T-helper 2 cell treated with Interferon-gamma antibody and Interleukin-4, amounts not matched to agents 5 μg/mL and 100 μg/mL, for 36 hours (primary cell): ENCODE results near the gene NUP93.
A peak's percentile ranks its signal among the peaks of the same experiment; 100 is the strongest.
"Not testable (repeated sequence)": the region's sequence is repeated elsewhere in the genome, so short reads cannot be mapped to it uniquely, and the experiment has no call there.

Experiments
- DNase-seq: peaks from one replicate; pipeline ENCODE4 v3.0.0; 2021; ENCODE audit warnings: low spot score
- H3K27ac Mint-ChIP-seq: one replicate; pipeline ENCODE4 v1.8.0; 2021; ENCODE audit warnings: mild to moderate bottlenecking, mixed read lengths
- H3K27me3 Mint-ChIP-seq: one replicate; pipeline ENCODE4 v1.8.0; 2021; ENCODE audit warnings: low read depth, mixed read lengths
- H3K36me3 Mint-ChIP-seq: one replicate; pipeline ENCODE4 v1.8.0; 2021; ENCODE audit warnings: low read depth, mixed read lengths
- H3K4me1 Mint-ChIP-seq: one replicate; pipeline ENCODE4 v1.8.0; 2021; ENCODE audit warnings: low read depth, mixed read lengths
- H3K4me3 Mint-ChIP-seq: one replicate; pipeline ENCODE4 v1.8.0; 2022; ENCODE audit warnings: mild to moderate bottlenecking, moderate library complexity, mixed read lengths
- H3K9me3 Mint-ChIP-seq: one replicate; pipeline ENCODE4 v1.8.0; 2021; ENCODE audit warnings: mixed read lengths

NUP93 gene

DNA sequence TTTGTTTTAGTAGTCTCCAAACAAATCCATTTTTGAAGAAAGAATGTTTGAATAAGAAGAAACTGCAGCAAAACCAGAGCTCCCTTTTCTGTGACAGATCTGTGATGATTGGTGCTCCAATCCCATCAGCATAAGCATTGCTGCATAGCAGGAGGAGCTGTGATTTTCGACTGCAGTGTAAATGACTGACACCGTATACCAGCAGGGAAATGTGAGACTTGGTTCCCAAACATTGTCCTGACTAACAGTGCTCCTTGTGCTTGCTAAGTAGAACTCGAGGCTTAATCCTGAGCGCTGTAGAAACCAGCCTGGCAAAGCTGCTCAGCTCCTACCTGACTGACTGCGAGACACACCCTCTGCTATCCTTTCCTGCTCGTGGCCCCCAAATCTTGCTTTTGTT, 57.2 kb downstream of the NUP93 start:
- Mint-ChIP-seq H3K27ac (no peak overlapping the region), H3K9me3 (no peaks in the 10 kb centered on the region), H3K4me1 (peaks cover 12% of the 10 kb centered on the region), H3K27me3 (no peaks in the 10 kb centered on the region), H3K36me3 (no peaks in the 10 kb centered on the region), H3K4me3 (no peak overlapping the region)
- DNase-seq = no peak

DNA sequence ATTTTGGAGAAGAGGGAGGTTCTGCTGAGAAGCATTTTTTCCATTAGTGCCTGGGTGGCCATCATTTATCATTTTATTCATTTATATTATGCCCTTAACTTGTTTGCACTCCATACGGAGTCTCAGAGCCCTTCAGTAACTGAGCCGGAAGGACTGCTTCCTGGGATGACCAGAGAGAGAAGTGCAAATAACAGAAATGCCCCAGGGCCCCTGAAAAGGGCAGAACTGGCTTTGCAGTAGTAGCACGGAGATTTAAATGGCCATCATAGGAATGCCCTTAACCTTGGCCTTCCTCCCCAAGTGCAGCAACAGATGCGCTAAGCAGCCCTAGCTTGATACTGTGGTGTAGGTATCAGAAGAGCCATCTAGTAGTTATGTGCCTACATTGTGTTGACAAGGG, 58.5 kb downstream of the NUP93 start:
- Mint-ChIP-seq H3K4me1 (peaks cover 6% of the 10 kb centered on the region), H3K4me3 (no peak overlapping the region), H3K9me3 (no peaks in the 10 kb centered on the region), H3K27ac (no peak overlapping the region), H3K36me3 (no peaks in the 10 kb centered on the region), H3K27me3 (no peaks in the 10 kb centered on the region)
- no peak for DNase-seq

DNA sequence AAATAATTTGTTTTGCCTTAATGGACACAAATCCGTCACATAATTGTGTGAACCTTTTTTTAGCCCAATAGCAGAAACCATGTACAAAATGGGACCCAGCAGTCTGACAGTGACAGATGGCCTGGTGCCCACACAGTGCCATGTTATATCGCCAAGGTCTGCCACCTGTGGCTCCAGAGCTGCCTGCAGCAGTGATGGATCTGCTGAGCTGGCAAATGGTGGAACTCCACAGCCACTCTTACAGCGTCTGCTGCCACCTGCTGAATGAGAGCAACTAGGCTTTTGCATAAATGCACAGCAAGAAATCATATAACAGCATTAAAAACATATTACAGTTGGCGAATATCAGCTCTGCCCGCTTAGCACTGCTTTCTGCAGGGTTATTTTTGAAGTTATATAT, 59.4 kb downstream of the NUP93 start:
- H3K4me3 Mint-ChIP-seq = no peak overlapping the region
- peak; percentile 13 for DNase-seq
- no peaks in the 10 kb centered on the region for H3K36me3 Mint-ChIP-seq
- H3K27ac Mint-ChIP-seq = no peak overlapping the region
- no peaks in the 10 kb centered on the region for H3K27me3 Mint-ChIP-seq
- H3K9me3 Mint-ChIP-seq = no peaks in the 10 kb centered on the region
- H3K4me1 Mint-ChIP-seq = peaks cover 2% of the 10 kb centered on the region

DNA sequence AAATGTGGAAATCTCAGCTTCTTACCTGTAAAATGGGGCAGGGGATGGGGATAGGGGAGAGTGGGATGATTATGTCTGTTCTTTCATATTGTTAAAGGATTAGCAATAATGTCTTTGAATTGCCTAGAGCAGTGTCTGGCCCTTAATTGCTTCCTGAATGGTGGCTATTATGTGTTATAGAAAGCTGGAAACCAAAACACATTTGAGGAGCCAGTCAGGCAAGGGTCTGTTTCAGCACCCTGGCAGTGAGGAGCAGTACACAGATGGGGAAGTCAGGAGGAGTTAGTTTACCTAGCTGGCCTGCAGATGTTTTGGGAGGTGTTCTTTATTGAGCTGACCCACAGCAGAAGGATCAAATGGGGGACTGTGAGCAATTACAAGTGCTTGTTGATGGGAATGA, 63.0 kb downstream of the NUP93 start:
- Mint-ChIP-seq H3K27me3 (no peaks in the 10 kb centered on the region), H3K9me3 (no peaks in the 10 kb centered on the region), H3K4me1 (peaks cover under 1% of the 10 kb centered on the region), H3K4me3 (no peak overlapping the region), H3K36me3 (no peaks in the 10 kb centered on the region), H3K27ac (no peak overlapping the region)
- DNase-seq = no peak

DNA sequence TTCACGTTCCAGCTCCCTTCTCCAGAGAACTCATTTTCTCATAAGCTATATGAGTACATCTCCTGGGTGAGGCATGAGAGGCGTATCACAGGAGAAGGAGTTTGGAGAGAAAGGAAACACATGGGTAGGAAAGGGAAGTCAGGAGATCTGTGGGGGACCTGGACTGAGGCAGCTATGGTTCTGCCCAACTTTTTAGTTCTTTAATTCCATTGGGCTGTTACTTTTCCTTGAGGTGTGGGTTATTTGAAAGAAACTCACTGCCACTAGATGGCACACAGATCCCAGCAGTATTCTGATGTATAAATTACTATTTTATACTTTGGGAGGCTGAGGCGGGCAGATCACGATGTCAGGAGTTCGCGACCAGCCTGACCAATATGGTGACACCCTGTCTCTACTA, 63.6 kb downstream of the NUP93 start:
- no peaks in the 10 kb centered on the region for H3K4me1 Mint-ChIP-seq
- no peaks in the 10 kb centered on the region for H3K27me3 Mint-ChIP-seq
- no peaks in the 10 kb centered on the region for H3K9me3 Mint-ChIP-seq
- H3K27ac Mint-ChIP-seq = no peak overlapping the region
- H3K36me3 Mint-ChIP-seq = peaks cover 3% of the 10 kb centered on the region
- no peak for DNase-seq
- no peak overlapping the region for H3K4me3 Mint-ChIP-seq

DNA sequence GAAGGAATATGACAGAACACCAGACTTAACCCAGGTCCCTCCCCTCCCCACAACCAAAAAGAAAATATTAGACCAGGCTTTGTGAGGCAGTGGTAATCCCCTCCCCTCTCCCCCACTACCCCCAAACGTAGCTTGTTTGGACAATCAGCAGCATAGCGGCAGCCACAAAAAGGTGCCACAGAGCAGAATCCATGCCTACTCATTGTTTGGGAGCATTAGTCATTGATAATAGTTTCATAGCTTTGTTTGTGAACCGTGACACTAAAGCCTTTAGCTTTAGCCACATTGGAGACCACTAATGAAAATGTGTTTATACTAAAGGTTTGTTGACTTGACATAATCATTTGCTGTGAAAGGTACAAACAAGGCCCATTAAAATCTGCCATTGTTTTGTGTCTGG, 65.1 kb downstream of the NUP93 start:
- Mint-ChIP-seq H3K27me3 (no peaks in the 10 kb centered on the region), H3K4me1 (no peaks in the 10 kb centered on the region), H3K27ac (no peak overlapping the region), H3K36me3 (peaks cover 5% of the 10 kb centered on the region), H3K4me3 (no peak overlapping the region), H3K9me3 (no peaks in the 10 kb centered on the region)
- no peak for DNase-seq

DNA sequence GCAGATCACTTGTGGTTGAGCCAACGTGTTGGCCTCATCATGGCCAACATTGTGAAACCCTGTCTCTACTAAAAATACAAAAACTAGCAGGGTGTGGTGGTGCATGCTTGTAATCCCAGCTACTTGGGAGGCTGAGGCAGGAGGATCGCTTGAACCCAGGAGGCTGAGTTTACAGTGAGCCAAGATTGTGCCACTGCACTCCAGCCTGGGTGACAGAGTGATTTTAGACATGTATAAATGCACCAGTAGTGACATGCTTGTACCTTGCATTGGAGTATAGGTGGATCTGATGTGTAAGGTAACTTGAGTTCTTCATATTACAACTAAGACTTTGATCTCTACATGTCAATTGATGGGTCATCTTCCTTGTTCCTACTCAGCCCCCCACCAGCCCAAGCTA, 67.1 kb downstream of the NUP93 start:
- not testable (repeated sequence) for H3K4me1 Mint-ChIP-seq, H3K9me3 Mint-ChIP-seq, H3K4me3 Mint-ChIP-seq, H3K27me3 Mint-ChIP-seq, H3K36me3 Mint-ChIP-seq, DNase-seq, H3K27ac Mint-ChIP-seq

DNA sequence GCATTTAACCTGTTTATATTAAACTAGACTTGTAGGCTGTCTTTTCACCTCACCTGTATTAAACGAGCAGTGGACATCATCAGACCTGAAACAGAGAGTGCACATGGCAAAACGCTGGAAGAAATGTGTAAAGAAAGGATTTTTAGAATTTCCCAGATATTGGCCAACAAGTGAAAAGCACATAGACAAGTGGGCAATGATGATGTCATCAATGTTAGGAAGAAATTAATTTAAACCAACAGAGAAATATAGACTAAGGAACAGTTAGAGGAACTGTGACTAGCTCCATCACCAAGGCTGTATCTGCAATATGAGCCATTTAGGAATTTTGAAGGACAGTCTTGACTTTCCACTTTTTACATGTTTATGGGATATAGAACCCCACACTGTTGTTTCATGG, 67.9 kb downstream of the NUP93 start:
- no peak overlapping the region for H3K27ac Mint-ChIP-seq
- H3K4me1 Mint-ChIP-seq = no peaks in the 10 kb centered on the region

DNA sequence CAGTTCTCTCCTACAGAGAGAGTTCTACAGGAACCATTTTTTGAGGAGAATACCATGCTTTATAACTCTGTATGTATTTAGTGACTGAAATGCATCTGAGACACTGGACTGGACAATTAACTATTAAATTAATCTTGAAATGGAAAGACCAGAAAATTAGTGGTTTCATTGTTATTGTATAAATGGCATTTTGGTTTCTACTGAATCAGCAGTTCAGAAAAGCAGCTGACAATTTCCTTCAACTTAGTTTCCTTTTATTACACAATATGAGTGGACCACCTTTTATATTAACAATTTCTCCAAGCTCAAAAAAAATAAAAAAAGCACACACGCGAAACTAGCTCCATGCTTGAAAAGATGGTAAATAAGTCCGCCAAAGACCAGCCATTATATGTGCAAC, 69.0 kb downstream of the NUP93 start:
- Mint-ChIP-seq H3K27me3 (no peaks in the 10 kb centered on the region), H3K36me3 (peaks cover 5% of the 10 kb centered on the region), H3K4me1 (no peaks in the 10 kb centered on the region), H3K4me3 (no peak overlapping the region), H3K27ac (no peak overlapping the region), H3K9me3 (no peaks in the 10 kb centered on the region)
- DNase-seq = no peak

More for the DNA sequence above, 67.9 kb downstream of the NUP93 start:
- no peak for DNase-seq
- Mint-ChIP-seq H3K9me3 (no peaks in the 10 kb centered on the region), H3K27me3 (no peaks in the 10 kb centered on the region), H3K36me3 (peaks cover 5% of the 10 kb centered on the region), H3K4me3 (no peak overlapping the region)

DNA sequence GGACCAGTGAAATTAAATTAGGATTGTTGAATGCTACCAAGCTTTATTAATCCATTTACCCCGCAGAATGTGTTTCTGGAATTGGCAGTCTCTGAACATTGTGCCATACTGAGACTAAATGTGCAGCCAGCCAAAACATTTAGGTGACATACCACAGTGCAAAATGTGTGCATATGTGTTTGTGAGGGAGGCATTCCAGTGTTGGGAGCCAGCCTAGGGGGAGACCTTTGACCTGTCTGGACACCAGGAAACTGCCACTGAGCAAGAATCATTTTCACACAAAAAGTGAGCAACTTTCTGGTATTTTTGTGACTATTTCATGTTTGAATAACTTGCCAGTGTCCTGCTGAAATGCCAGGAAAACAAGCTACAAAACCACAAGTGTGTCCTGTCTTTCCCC, 70.4 kb downstream of the NUP93 start:
- H3K4me1 Mint-ChIP-seq = no peaks in the 10 kb centered on the region
- no peaks in the 10 kb centered on the region for H3K27me3 Mint-ChIP-seq
- H3K9me3 Mint-ChIP-seq = no peaks in the 10 kb centered on the region
- peaks cover 6% of the 10 kb centered on the region for H3K36me3 Mint-ChIP-seq
- no peak overlapping the region for H3K27ac Mint-ChIP-seq
- H3K4me3 Mint-ChIP-seq = no peak overlapping the region
- no peak for DNase-seq

DNA sequence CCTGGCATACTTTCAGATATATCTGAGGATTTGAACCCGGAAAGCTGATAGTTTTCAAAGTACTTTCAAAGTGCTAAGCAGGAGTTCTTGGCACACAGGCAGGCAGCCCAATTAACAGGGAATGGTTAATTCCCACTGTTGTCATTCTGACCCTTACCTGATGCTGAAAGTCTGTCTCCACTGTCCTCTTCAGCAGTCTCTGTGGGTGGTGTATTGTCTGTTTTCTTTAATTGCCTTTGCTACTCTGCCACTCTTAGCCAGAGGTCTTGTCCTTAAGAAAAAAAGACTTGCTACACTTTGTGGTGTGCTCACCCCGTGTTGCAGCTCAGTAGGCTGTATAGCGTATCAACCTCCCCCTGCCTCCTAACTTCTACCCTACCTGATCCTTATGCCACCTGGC, 71.8 kb downstream of the NUP93 start:
- Mint-ChIP-seq H3K9me3 (no peaks in the 10 kb centered on the region), H3K27ac (no peak overlapping the region), H3K36me3 (peaks cover 15% of the 10 kb centered on the region), H3K4me3 (no peak overlapping the region), H3K4me1 (no peaks in the 10 kb centered on the region), H3K27me3 (no peaks in the 10 kb centered on the region)
- DNase-seq = no peak

DNA sequence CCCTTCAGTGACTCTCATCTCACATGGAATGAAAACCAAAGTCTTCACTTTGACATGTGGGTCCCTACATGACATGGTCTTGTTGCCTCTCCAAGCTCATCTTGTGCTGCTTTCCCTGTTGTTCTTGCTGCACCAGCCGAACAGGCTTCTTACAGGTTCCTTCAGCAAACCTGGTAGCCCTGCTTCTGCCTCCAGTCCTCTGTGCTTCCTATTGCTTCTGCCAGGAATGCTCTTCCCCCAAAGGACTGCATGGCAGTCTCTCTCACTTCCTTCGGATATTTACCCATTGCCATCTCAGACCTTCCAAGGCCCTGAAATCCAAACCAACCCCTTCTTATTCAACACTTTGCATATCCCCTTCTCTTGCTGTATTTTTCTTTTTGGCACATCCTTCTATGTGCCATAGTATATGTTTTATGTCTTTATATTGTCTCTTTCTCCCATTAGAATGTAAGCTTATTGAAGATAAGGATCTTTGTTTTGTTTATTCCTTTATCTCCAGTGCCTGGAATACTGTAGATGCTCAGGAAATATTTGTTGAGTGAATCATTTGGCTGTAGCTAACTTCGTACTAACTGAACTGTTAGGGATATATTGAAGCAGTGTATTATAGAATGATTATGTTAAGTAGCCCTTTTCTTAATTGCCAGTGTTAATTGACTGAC, 77.2 kb downstream of the NUP93 start:
- Mint-ChIP-seq H3K27ac (no peak overlapping the region), H3K27me3 (no peaks in the 10 kb centered on the region), H3K4me1 (no peaks in the 10 kb centered on the region), H3K9me3 (no peaks in the 10 kb centered on the region), H3K4me3 (no peak overlapping the region), H3K36me3 (peaks cover 15% of the 10 kb centered on the region)
- no peak for DNase-seq

DNA sequence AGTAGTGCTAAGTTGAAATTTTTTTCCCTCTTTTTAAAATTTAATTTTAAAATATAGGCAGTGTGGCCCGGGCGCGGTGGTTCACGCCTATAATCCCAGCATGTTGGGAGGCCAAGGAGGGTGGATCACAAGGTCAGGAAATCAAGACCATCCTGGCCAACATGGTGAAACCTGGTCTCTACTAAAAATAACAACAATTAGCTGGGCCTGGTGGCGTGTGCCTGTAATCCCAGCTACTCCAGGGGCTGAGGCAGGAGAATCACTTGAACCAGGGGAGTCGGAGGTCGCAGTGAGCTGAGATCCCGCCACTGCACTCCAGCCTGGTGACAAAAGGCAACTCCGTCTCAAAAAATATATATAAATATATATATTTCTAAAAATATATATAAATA, 77.7 kb downstream of the NUP93 start:
- not testable (repeated sequence) for DNase-seq, H3K9me3 Mint-ChIP-seq, H3K27ac Mint-ChIP-seq, H3K27me3 Mint-ChIP-seq, H3K4me3 Mint-ChIP-seq, H3K4me1 Mint-ChIP-seq
- peaks cover 15% of the 10 kb centered on the region for H3K36me3 Mint-ChIP-seq

DNA sequence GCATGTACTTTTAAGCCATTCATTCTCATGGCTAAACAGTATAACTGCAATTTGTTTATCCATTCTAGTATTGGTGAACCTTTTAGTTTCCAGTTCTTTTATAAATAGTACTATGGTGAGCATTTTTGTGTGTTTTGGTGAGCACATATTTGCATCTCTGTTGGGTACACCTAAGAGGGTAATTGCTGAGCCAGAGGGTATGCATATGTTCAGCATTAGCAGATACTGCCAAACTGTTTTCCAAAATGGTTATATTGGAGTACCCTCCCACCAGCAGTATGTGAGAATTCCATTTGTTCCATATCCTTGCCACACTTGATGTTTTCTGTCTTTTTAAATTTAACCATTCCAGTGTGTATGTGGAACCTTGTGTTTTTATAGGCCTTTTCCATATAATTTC, 81.0 kb downstream of the NUP93 start:
- Mint-ChIP-seq H3K9me3 (no peaks in the 10 kb centered on the region), H3K4me3 (no peak overlapping the region), H3K27ac (no peak overlapping the region), H3K36me3 (peaks cover 8% of the 10 kb centered on the region), H3K4me1 (no peaks in the 10 kb centered on the region), H3K27me3 (no peaks in the 10 kb centered on the region)
- DNase-seq = no peak

DNA sequence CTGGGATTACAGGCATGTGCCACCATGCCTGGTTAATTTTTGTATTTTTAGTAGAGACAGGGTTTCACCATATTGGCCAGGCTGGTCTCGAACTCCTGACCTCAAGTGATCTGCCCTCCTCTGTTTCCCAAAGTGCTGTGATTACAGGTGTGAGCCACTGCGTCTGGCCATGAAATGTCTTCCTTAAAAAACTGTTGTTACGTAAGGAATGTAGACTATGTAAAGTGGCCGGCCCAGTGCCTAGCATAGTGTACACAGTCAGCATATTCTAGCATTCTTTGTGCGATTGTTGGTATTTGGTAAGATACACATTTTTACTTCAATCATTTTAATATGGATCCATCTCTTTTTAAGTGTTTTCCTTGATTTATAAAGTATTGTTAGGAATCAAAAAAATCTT, 81.7 kb downstream of the NUP93 start:
- not testable (repeated sequence) for H3K36me3 Mint-ChIP-seq, H3K27me3 Mint-ChIP-seq, H3K9me3 Mint-ChIP-seq, H3K27ac Mint-ChIP-seq, DNase-seq, H3K4me3 Mint-ChIP-seq, H3K4me1 Mint-ChIP-seq
